ENCODE results near the gene SORCS2.

SORCS2 gene

DNA sequence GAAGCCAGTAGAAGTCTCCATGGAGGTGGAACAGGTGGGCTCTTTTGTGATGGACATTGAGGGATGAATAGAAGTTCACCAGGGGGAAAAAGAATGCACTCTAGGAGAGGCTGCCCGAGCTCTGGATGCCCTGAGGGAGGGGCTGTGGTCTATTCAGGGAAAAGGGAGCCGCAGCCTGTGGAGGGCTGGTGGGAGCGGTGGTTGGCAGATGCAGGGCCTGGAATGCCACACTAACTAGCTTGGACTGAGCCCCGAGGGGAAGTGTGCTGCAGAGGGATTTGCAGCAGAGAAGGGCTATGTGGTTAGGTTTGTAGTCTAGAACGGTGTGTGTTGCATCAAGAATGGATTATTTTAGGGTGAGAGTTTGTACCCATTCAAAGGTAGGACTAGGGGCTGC, 271.9 kb downstream of the SORCS2 start:
- no peak for DNase-seq

DNA sequence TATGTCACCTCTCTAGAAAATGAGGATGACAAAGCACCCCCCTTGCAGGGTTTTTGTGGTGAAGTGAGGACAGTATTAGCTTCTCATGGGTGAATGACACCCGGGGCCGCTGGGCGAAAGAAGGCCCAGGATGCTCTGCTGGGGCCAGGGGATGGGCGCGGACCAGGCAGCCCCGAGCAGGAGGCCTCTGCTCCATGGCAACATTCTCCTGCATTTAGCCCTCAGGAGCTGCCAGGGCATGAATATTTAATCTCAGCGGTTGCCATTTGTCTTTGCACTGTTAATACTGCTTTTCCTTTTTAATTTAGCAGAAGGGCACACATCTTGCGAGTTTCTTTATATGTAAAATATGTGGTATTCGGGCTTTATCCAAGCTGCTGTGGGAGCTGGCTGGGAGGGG, 272.7 kb downstream of the SORCS2 start:
- no peak for DNase-seq

DNA sequence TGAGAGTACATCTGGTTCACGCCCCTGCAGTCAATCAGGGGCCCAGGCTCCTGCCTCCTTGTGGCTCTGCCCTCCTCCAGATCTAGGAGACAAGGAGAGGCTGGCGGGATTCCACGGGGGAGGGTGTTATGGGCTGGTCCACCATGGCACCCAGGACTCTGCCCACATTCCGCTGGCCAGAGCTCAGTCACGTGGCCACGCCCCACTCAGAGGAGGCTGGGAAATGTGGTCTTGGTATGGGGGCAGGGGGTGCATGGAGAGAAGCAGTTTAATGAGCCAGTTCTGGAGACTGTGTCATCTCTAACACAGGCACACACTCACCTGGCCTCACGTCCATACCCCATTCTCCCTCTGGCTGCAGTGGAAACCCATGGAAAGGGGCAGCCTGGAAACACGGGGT, 273.9 kb downstream of the SORCS2 start:
- DNase-seq: no peak

DNA sequence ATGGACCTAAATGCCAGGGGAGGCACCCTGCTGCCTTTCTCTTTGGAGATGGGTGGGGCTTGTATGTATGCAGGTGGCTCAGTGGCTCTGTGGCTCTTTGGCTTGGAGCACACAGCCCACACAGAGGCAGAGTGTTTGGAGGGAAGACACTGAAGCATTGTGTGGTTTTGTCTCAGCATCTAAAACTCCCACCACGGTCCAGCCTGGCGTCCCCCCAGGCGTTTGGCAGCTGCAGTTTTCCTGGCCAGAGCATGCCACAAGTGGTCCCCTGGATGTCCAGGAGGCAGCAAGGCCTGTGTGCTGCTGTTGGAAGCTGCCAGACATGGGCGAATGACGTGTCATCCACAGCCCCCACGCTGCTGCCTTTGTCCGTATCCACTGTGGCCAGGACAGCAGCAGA, 274.6 kb downstream of the SORCS2 start:
- no peak for DNase-seq

DNA sequence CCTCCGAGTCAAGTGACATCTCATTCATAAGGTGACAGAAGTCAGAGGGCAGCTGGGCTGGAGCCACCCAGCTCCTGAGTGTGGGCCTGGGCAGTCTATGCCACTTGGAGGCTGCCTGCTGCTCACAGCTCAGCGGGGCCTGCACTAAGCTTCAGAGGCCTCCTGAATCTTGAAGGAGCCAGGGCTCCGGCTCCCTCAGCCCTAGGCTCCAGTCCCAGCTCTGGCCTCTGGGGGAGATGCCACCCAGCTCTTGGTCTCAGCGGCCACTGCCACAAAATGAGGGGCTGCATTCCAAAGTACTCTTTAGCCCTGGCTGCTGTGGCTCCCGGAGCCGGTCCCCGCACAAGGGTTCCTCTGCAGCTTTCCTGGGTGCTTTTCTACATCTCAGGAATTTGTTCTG, 275.1 kb downstream of the SORCS2 start:
- no peak for DNase-seq

DNA sequence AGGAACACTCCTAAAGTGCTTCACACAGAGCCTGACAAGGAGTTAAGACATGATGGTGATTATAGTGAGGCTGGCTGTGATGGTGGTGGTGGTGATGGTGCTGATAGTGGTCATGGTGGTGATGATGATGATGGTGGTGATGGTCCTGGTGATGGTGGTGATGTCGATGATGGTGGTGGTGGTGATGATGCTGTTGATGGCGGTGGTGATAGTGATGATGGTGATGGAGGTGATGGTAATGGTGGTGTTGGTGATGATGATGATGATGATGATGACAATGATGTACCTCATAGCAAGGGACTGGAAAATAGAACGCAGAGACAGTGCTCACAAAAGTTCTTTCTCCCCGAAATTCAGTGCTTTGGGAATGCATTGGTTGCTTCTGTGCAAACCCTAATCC, 276.7 kb downstream of the SORCS2 start:
- no peak for DNase-seq

DNA sequence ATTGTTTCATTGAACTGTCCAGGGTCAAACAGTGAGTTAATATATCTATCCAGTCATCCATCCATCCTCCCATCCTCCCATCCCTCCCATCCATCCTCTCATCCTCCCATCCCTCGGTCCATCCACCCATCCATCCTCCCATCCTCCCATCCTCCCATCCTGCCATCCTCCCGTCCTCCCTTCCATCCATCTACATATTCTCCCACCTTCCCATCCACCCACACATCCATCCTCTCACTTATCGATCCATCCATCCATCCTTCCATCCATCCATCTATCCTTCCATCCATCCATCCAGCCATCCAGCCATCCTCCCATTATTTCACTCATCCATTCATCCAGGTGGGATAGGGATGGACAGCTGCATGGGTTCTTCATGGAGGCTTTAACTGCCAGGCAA, 277.8 kb downstream of the SORCS2 start:
- no peak for DNase-seq

DNA sequence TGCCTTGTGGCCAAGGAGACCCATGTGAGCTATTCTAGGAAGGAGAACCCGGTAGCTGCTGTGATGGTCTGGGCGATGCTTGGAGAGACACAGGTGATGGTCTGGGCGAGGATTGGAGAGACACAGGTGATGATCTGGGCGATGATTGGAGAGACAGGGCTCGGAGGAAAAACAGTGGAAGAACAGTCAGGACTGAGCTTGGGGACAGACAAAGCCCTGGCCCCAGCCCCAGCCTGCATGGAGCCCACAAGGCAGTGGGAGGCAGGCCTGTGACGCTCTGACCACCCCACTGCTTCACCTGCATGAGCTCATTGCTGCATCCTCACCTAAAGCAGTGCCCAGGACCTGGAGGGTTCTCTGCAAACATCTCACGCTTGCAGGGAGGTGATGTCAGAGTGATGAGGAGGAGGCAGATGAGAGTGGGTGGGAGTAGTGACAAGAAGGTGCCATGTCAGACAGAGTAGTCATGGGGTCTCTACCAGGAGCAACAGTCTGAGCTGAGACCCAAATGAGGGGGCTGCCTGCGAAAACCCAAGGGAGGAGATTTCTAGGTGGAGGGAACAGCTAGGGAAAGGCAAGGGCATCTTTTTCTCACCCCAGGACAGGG, 278.3 kb downstream of the SORCS2 start:
- no peak for DNase-seq

DNA sequence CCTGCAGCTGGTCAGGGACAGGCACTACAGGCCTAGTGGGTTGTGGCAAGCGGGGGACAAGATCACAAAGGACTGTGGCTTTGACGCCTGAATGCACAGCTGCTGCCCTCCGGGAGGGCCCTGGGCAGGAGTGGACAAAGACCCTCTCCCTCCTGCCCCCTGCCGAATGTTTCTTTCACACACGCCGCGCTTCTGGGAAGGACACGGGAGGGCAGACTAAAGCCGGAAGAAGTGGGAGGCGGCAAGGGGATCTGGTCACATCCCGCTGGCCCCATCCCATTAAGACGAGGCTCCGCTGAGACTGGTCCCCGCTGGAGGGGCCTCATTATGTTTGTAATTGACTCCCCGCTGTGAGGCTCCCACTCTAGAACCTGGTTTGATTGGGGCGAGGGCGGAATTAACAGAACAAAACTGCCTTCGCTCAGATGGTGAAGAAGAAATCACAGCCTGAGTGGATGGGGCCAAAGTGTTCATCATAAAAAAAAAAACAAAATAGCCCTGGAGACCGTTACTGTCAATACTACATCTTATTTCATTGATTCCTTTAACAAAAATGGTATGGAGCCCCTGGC, 280.2 kb downstream of the SORCS2 start:
- DNase-seq: no peak

DNA sequence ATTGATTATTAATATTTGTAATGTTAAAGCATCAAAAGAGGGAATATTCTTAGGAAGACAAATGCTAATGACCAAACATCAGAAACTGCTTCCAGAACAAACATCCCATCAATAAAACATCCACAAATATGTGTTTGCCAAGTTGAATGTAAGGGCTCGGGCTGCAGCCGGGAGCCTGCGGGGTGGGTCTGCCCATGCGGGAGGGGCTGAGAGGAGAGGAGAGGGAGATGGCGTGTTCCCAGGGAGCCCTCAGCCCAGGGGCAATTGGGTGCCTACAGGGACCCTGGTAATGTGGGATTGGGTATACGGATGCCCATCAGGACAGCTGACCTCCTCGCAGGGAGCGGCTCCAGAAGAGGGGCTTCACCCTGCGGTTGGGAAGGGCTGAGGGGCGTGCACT, 280.7 kb downstream of the SORCS2 start:
- DNase-seq: no peak

DNA sequence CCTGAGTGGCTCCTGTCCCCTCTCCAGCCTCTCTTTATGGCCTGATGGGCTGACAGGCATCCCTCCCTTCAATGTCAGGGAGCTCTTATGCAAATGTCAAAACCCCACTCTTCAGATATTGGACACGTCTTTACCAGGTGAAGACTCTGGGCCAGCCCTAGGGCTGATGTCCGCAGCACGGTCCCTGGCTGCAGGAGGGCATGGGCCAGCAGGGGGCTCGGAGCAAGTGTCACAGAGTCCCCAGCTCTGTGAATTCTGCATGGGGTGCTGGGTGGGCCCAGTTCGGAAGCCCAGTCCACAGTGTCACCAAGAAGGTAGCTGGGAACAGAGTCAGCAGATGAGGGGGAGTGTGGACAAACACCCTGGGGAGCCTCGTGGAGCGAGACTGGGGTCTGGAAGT, 282.0 kb downstream of the SORCS2 start:
- no peak for DNase-seq

DNA sequence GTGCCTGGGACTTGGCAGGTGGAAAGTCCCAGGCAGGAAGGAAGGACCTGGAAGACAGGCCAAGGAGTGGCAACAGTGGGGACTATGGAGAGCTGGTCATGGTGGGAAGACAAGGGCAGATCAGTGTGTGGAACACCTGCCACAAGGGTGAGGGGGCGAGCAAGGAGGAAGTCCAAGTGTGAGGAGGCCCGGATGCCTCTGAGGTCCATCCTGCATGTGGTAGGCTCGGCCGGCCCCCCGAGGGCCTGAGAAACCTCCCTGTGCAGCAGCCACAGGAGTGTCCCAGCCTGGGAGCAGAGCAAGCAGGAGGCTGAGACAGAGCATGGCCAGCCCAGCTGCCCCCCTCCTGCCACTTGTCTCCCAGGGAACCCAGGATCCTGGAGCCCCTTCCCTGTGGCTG, 282.9 kb downstream of the SORCS2 start:
- no peak for DNase-seq

DNA sequence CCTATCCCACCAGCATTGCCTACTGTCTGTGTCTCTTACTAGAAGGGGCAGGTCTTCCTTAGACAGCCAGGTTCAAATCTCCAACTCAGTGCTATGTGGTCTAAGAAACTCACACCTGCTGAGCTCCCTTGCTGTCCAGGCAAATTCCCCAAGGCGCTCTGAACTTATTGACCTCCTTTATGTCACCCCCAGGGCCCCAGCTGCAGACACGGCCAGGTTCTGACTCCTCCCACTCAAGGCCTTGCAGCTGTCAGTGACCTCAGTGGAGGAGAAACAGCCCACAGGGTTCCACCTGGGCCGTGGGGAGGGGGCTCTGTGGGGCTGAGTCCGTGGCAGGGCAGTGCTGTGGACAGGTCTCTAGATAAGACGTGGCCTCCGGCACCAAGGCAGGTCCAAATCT, 284.5 kb downstream of the SORCS2 start:
- DNase-seq: no peak

DNA sequence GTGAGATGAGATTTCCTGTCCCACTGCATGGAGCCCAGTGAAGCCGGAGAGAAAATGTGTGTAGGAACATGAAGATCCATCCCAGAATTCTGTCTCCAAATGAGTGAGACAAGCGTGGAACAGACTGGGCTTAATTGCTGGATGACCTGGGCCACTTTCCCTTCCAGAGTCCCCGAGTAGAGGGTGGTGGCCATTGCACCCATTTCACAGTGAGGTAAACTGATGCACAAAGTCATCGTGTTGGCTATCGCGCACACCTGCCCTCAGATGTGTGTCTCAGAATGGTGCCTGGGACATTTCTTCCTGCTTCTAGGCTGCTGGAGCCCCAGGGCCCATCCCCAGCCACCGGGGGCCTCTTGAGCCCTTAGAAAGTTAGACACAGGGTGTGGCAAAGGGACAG, 285.4 kb downstream of the SORCS2 start:
- no peak for DNase-seq

DNA sequence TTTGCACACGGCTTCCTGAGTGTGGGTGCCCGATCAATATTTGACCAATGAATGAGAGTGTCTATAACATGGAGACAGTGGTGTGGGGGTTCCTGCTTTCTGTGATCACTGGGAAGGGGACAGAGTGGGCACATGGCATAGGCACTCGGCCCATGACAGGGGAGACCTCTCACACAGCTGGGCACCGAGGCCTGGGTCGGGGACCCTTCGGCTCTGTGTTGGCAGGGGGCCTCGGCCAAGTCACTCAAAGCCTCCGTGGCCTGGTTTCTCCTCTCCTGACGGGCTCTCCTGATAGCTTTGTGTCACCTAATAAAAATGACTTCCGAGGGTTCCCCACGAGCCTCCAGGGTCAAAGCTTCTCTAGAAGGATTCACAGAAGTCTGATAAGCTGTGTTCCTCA, 286.3 kb downstream of the SORCS2 start:
- DNase-seq: no peak

DNA sequence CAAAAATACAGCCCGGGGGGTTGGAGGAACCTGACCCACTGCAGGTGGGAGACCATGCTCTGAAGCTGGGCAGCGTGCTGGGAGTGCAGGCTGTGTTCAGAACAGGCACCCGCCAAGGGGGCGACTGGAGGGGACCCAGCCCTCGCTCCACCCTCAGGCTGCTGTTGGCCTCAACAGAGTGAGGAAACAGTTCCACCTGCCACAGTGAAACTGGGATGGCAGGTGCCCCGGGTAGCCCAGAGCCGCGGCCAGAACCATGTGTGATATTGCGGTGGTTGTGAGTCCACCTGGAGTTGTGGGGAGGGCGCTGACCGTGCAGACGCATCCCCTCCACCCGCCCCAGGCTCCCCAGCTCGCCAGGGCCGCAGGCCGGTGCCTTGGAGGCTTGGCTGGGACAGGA, 288.1 kb downstream of the SORCS2 start:
- DNase-seq: no peak

DNA sequence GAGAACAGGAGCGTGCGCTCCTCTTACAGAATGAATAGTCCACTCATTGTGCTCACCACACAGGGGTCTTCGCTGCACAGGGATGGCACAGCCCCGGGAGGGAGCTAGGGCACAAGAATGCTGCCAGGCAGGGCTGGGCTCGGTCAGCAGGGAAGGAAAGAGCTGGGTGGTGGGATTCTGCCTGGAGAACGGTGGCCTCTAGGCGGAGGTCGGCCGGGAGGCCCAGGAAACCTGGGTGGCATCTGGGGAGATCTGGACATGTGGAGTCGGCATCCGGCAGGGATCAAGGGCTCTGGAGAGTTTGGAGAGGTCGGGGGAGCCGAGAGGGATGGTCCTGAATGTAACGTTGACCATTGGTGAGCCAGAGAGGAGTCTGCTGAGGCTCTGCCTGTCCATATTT, 288.9 kb downstream of the SORCS2 start:
- no peak for DNase-seq

DNA sequence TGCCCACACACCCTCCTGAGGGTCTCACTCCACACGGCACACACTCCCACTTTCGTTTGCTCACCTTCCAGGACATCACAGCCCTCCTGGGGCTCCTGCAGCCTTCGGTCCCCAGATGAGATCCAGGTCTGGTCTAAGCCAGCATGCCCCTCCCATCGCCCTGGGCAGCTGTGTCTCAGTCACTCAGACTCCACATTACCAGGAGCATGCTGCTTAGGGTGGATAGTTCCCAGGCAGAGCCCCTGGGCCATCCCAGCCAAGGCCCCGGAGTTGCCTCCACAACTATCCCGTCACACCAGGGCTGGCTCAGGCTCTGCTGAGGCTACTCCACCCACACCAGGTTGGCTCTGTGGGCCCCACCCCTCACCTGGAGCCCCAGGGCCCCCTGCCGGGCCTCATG, 292.8 kb downstream of the SORCS2 start:
- no peak for DNase-seq

DNA sequence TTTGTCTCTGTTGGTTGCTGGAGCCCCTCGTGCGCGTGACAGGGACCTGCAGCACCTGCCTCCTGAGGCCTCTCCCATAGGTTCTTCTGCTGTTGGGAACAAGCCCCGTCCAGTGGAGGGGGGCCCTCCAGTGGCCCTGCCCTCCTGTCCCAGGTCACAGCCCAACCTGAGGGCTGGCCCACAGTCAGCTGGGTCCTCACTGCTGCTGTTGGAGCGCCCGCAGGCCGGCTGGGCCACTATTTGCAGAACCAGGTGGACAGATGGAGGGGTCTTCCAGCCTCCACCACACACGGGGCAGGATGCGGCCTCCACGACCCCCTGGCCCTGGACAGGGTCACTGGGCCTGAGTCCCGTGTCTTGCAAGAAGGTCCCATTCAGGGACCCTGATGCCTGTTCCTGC, 293.8 kb downstream of the SORCS2 start:
- no peak for DNase-seq

DNA sequence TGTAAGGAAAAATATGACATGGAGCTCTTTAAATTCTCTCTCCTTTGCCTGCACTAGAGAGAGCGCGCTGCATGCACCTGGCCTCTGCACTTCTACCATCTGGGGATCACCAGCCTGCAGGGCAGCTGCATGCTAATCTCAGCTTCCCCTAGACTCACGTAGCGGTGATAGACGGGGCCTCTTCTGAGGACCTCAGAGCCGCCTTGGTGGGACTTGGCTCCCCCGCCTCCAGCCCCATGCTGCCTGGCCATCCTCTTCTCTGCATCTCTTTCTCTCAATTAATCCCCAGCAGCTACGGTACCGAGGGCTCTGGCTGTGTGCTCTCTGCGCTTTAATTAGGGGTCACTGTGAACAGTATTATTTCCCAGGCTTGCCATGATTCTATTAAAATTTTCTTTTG, 295.2 kb downstream of the SORCS2 start:
- no peak for DNase-seq

DNA sequence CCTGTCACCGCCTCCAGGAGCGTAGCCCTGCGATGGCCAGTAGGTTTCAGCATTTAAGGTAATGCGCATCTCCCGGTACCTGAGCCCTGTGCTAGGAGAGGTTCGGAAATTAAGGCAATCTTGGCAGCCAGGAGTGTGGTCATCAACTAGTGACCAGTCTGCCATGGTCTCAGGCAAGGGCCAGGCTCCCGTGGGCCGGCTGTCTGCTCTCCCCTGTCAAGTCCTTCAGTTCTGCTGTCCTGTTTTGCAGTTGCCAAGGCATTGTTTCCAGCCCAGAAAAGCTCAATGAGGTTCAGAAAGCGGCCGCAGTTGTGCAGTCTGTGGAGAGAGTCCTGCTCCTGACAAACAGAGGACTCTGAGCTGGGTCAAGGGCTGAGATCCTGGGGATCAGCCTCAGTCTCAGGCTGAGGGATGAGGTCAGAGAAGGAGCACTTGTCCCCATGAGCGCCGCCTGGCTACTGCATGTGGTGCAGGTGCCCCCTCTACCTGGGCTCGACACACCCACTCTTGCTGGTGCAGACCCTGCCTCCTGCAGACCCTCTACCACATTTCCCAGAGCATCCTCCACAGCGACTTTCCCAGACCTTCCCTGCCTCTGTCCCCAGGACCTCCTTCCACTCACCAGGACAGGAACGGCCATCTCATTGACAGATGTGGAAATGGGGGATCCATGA, 295.8 kb downstream of the SORCS2 start:
- DNase-seq: no peak

DNA sequence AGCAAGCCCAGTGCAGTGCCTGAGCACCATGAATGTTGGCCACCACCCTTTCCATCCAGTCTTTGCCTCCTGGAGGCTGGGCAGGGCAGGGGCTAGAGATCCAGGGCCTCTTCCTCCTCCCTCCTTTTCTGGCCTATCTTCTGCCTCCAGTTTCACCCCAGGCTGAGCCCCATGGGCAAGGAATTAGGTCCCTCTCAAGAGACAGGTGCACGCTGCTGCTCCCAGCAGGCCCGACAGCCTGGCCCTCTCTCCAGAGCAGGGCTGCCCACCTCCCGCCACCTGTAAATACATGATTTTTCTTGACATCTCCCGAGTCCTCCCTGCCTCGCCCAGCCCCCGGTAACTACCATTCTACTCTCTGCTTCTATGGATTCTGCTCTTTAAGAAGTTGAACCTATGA, 299.6 kb downstream of the SORCS2 start:
- no peak for DNase-seq

DNA sequence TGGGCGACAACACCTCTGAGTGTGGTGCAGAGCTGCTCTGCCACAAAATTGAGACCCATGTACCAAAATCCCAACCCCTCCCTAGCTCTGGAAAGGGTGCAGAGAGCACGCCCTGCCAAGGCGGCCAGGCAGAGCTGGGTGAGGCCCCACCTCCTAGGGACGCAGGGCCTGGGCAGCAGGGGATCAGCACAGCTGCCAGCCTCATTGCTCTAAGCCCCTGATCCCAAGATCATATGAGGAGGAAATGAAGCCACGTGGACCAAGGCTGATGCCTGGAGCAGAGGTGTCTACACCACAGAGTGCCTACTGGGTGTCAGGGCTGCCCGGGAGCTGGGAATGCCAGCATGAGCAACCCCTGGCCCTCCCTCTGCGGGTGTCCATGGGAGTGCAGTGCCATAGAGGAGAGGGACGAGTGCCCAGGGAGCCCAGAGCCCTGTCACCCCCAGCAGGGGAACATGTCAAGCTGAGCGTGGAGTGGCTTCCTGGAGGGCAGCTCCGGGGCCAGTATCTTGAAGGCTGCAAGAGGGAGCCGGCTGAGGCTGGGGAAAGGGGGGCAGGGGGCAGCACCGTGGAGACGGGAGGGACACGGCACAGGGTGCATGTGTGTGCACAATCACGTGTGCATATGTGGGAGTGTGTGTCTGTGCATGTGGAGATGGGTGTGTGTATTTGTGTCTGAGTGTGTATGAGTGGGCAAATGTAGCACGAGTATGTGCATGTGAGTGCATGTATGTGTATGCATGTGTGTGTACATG, 306.3 kb downstream of the SORCS2 start:
- no peak for DNase-seq

DNA sequence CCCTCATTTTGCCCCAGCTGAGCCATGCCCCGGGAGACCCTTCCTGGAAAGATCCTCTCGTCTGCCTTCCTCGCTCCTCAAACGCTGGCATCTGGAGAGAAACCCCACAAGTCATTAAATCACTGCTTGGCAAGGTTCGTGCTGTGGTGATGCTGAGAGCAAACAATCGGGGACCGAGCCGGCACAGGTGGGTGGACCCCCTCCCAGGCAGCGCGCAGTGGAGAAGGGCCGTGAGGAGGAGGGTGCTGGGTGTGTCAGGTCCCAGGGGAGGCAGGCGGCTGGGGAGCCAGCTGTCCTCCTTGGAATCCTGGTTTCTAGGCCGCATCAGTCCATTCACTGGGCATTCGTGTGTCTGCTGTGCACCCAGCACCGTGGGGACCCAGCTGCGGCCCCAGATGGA, 307.3 kb downstream of the SORCS2 start:
- no peak for DNase-seq
